H4 (cell line): ENCODE measurements around the gene ANKHD1. TPM values are rescaled to one million over a fixed set of nuclear protein-coding genes. Genes with fewer than 3 reads are reported as not detected.
A peak's percentile ranks its signal among the peaks of the same experiment; 100 is the strongest.

Source experiments
- DNase-seq: peaks from one replicate; pipeline ENCODE4 v3.0.0-alpha.2; 2015; ENCODE audit warnings: low spot score
- total RNA-seq: library from RNA; depleted of rRNA; stranded (reverse); fragments of >200 nt; shearing (Covaris generic); gene quantifications from 2 replicates; pipeline ENCODE4 v1.2.3, GENCODE V29; 2014; rRNA removed

ANKHD1 gene, protein sequence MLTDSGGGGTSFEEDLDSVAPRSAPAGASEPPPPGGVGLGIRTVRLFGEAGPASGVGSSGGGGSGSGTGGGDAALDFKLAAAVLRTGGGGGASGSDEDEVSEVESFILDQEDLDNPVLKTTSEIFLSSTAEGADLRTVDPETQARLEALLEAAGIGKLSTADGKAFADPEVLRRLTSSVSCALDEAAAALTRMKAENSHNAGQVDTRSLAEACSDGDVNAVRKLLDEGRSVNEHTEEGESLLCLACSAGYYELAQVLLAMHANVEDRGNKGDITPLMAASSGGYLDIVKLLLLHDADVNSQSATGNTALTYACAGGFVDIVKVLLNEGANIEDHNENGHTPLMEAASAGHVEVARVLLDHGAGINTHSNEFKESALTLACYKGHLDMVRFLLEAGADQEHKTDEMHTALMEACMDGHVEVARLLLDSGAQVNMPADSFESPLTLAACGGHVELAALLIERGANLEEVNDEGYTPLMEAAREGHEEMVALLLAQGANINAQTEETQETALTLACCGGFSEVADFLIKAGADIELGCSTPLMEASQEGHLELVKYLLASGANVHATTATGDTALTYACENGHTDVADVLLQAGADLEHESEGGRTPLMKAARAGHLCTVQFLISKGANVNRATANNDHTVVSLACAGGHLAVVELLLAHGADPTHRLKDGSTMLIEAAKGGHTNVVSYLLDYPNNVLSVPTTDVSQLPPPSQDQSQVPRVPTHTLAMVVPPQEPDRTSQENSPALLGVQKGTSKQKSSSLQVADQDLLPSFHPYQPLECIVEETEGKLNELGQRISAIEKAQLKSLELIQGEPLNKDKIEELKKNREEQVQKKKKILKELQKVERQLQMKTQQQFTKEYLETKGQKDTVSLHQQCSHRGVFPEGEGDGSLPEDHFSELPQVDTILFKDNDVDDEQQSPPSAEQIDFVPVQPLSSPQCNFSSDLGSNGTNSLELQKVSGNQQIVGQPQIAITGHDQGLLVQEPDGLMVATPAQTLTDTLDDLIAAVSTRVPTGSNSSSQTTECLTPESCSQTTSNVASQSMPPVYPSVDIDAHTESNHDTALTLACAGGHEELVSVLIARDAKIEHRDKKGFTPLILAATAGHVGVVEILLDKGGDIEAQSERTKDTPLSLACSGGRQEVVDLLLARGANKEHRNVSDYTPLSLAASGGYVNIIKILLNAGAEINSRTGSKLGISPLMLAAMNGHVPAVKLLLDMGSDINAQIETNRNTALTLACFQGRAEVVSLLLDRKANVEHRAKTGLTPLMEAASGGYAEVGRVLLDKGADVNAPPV (N-terminal part only)
- total RNA-seq: 29.7 and 35.5 TPM in 2 replicates

DNA sequence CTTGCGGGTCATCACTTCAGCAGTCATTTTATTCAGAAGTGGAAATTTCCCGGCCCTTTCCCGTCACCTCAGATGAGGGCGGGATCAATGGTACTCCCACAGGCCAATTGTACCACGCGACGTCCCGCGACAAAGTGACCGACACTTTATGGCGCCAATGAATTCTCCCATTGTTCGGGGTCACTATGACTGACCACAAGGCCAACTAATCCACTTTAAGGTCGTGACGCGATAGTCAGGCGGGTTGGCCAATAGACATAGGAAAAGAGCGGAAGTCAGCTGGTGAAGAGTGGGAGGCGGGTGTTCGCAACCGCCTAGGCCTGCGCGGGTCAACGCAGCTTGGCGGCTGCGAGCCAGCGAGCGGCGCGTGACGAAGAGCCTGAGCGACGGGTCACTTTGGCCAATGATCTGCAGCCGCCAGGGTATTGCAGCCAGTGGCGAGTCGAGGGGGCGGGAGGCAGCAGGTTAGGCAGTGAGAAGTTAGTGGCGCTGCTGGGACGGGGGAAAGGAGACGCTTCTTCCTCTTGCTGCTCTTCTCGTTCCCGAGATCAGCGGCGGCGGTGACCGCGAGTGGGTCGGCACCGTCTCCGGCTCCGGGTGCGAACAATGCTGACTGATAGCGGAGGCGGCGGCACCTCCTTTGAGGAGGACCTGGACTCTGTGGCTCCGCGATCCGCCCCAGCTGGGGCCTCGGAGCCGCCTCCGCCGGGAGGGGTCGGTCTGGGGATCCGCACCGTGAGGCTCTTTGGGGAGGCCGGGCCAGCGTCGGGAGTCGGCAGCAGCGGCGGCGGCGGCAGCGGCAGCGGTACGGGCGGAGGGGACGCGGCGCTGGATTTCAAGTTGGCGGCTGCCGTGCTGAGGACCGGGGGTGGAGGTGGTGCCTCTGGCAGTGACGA lies at the start of gene ANKHD1:
ANKHD1 (plus strand) TSS at position 472 of the 896 bp plus-strand sequence; CDS start at position 607, 135 bp downstream.
- DNase-seq: peak; percentile 100

DNA sequence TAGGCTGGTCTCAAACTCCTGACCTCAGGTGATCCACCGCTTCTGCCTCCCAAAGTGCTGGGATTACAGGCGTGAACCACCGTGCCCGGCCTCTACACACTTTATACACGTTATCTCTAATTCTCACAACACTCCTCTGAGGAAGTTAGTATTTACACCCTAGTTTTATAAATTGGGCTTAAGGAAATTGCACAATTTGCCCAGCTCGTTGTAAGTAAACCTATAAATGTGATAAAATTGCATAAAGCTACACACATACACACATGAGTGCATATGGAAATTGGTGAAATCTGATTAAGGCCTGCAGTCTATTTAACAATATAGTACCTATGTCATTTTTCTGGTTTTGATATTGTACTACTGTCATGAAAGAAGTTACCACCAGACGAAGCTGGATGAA lies 46.1 kb upstream of the ANKHD1 start:
- DNase-seq: no peak

DNA sequence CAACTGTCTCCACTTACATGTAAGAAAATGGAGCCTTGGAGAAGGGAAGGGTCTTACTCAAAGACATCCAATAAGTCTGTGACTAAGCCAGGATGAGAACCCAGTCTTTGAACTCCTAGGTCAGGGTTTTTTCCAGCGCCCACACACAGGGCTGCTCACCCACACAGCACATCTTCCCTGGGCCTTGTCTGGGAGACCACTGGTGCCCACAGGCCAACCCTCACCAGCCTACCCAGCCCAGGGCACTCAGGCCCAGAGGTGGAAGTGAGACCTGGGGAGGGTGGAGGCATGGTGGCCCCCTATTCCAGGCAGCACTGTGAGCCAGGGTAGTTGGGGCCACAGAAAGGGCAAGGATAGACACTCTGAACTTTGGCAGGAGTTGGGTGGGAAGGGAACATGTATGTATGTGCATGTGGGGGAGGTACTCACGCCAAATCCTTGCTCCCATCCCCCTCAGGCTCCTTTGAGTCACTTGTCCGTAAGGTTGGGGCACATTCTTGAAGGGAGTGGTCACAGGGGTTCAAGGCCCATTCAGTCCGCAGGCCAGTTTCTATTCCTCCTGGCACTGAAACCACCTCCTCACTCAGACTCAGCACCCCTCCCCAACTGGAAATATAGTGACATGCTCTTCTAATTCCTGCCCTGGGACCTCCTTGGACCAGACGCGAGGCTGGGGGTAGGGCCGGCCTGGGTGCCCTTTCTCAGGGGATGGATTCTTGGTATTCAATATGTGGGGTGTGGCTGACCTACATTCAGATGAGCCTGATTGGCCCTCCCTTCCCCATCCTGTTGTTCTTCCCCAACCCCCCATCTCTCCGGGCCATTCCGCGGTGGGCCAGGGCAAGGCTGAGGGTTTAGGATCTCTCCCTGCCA lies 44.5 kb upstream of the ANKHD1 start:
- DNase-seq: no peak

DNA sequence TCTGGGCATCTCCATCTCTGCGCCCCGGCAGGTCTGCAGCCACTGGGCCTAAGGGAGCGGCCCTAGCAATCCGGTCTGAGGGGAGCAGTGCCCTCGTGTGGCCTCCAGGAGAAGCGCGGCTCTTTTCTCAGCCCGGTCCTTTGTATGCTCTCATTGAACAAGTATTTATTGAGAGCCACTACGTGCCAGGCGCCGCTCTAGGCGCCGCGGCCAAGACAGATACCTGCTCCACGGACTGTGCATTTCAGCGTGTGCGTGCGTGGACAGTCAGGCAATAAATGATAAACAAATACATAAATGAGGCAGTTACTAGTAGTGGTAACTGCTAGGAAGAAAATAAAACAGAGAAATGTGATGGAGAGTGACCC lies 43.9 kb upstream of the ANKHD1 start:
- DNase-seq: peak; percentile 76

DNA sequence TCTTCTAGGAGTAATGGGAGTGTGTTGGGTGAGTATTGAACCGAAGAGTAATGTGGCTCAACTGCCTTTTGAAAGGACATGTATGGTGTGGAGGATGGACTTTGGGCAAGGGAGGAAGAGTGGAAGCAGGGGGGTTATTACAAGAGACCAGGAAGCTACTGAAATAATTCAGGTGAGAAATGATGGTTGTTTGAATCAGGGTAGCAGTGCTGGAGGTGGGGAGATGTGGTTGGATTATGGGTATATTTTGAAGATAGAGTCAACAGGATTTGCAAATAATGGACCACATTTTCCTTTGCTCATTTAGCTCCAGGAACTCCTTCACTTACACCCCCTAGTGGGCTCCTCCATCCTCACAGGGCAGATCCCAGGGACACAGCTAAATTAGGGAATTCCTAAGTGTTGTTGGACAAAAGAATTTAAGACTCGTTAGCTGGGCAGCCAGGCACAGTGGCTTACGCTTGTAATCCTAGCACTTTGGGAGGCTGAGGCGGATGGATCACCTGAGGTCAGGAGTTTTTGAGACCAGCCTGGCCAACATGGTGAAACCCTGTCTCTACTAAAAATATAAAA lies 42.8 kb upstream of the ANKHD1 start:
- no peak for DNase-seq

DNA sequence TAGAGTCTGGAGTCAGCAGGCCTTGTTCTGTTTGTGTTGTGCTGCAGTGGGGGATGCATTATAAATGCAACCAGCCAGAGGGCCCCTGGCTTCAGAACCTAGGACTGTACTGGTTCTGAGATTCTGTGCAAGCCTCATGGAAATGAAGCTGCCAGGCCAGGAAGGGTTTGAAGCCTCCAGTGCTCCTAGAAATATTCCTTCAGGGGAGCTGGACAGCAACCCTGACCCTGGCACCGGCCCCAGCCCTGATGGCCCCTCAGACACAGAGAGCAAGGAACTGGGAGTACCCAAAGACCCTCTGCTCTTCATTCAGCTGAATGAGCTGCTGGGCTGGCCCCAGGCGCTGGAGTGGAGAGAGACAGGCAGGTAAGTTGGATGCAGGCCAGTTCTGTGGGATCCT lies 41.5 kb upstream of the ANKHD1 start, which contains the start of gene SLC4A9:
SLC4A9 (plus strand) TSS at position 94 of the 400 bp plus-strand sequence; CDS start at position 137, 43 bp downstream.
- no peak for DNase-seq

DNA sequence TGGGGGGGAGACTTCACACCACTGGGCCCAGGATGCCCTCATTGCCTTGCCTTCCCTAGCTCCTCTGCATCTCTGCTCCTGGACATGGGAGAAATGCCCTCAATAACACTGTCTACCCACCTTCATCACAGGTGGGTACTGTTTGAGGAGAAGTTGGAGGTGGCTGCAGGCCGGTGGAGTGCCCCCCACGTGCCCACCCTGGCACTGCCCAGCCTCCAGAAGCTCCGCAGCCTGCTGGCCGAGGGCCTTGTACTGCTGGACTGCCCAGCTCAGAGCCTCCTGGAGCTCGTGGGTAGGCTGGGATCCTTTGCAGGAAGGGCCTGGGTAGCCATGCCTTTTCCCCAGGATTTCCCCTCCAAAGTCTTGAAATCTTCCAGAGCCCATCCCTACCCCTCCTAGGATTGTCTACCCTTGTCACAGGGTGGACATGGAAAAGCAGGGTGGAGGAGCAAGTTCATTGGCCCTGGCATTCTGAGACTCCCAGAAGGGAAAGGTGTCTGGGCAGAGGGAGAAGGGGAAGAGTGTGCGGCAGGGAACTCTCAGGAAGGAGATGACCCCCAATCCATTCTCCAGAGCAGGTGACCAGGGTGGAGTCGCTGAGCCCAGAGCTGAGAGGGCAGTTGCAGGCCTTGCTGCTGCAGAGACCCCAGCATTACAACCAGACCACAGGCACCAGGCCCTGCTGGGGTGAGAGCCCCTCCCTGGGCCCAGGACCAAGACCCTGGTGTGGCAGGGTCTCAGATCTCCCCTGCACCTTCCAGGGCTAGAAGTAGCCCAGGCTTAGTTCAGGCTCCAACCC lies 40.8 kb upstream of the ANKHD1 start:
- no peak for DNase-seq

DNA sequence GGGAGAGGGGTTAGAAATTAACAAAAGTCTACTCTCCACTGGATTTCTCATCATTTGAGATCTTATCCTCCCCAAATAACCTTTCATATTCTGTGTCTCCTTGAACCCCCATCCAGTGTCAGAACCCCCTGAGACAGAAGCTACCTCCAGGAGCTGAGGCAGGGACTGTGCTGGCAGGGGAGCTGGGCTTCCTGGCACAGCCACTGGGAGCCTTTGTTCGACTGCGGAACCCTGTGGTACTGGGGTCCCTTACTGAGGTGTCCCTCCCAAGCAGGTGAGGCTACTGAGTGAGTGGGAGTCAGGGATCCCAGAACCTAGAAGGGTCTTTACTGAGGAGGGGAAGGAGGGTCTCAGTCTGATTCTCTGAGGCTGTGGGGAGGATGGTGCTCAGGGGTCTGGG lies 39.7 kb upstream of the ANKHD1 start:
- no peak for DNase-seq

DNA sequence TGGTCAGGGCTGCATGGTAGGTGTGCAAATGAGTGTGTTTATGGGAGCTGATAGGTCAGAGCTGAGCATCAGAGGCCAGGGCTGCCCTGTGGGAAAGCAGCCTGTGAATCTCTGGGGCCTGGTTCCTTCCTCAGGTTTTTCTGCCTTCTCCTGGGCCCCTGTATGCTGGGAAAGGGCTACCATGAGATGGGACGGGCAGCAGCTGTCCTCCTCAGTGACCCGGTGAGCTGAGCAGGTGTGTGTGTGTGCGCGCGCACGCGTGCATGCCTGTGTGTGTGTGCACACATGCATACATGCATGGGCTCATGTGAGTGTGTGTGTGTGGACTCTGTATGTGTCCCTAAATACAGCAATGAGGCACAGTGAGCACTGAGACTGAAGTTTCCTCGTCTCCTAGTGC lies 39.3 kb upstream of the ANKHD1 start:
- no peak for DNase-seq

DNA sequence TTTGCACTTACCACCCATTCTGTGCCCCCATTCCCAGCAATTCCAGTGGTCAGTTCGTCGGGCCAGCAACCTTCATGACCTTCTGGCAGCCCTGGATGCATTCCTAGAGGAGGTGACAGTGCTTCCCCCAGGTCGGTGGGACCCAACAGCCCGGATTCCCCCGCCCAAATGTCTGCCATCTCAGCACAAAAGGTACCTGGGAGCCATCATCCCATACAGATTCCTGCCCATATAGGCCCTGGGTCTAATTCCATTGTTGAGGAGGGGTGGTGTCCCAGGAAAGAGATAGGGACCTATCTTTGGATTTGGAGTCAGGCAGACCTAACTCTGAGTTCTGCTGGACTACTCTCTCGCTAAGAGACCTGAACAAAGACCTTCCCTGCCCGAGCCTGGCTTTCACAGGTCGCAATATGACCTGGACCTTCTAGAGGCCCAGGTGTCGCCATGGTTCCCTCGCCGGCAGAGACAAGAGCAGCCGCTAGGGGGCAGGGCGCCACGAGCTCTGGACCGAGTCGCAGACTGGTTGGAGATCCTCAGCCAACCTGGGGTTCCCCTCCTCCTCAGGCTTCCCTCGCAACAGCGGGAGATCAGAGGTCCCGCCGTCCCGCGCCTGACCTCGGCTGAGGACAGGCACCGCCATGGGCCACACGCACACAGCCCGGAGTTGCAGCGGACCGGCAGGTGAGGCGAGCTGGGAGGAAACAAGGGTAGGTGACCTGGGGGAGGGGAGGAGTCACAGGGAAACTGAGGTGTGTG lies 38.6 kb upstream of the ANKHD1 start:
- peak; percentile 55 for DNase-seq

DNA sequence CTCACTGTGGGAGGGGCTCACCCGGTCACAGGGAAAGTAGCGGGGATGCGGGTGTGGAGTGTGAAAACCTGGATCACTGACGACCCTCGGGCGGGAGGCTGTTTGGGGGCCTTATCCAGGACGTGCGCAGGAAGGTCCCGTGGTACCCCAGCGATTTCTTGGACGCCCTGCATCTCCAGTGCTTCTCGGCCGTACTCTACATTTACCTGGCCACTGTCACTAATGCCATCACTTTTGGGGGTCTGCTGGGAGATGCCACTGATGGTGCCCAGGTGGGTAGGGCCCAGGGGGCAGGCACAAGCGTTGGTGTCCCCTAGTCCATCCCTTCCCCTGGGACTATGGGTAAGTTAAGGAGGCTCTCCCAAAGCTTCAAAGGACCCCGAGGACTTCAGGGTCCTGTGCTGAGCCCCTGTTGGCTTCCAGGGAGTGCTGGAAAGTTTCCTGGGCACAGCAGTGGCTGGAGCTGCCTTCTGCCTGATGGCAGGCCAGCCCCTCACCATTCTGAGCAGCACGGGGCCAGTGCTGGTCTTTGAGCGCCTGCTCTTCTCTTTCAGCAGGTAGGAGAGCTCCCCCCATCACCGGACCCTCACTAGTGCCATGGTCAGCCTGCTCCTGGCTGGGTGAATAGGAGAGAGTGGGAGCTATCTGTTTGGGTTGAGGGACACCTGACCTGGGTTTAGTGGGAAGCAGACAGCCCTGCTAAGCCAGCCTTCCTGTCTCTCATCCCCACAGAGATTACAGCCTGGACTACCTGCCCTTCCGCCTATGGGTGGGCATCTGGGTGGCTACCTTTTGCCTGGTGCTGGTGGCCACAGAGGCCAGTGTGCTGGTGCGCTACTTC lies 37.8 kb upstream of the ANKHD1 start:
- no peak for DNase-seq

DNA sequence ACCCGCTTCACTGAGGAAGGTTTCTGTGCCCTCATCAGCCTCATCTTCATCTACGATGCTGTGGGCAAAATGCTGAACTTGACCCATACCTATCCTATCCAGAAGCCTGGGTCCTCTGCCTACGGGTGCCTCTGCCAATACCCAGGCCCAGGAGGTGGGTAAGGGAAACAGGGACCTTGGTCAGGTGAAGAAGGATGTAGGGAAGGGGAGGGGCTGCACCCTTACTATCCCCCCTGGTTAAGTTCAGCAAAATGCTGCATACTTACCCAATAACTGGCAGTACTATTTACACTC lies 37.2 kb upstream of the ANKHD1 start:
- DNase-seq: no peak

DNA sequence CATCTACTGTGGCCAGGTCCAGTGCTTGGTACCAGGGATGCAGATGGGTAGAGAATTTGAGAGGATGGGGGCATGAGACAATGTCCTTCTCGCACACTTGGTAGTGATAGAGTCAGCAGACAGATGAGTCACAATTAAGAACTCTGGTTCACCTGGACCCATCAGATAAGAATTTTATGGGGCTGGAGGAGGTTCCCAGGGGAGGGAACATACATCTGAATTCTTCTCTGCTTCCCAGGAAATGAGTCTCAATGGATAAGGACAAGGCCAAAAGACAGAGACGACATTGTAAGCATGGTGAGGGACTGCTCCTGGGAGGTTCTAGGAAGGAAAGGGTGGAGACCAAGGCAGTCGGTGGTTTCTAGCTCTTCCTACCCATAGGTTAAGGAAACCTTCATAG lies 36.4 kb upstream of the ANKHD1 start:
- DNase-seq: no peak

DNA sequence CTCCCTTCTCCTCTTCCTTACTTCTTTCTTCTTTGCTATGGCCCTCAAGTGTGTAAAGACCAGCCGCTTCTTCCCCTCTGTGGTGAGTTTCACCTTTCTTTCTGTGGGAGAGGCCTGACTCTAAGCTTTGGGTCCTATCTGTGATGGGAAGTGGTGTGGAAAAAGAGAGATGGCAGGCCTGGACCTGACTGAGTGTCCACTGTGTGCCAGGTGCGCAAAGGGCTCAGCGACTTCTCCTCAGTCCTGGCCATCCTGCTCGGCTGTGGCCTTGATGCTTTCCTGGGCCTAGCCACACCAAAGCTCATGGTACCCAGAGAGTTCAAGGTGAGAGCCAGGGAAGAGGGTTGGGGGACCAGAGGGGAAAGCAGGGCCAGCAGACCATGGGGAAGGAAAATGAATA lies 35.7 kb upstream of the ANKHD1 start:
- DNase-seq: no peak

DNA sequence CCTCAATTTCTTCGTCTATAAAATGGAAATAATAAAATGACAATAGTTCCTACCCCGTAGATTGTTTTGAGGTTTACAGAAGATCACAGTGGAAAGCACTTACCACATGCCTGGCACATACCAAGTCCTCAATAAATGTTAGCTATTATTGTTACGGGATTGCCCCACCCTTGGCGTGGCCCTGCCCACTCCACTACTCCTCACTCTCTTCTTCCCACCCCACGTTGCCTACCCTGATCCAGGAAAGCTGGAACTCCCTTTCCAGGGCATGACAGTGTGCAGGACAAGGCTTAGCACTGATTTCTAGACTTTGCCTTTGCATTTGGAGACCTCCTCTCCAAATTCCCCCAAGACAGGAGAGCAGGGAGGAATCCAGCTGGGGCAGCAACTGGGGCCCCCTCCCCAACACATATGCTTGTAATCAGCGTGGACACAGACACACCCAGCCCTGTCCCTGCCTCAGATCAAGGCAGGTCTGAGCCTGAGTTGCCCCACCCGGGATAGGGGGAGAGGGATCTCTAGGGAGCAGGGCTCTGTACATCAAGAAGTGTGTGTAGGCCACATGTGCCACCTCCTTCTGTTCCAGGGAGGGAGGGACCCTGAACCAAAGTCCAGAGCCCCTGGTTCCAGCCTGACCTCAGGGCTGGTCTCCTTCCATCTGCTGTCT lies 34.9 kb upstream of the ANKHD1 start:
- no peak for DNase-seq

DNA sequence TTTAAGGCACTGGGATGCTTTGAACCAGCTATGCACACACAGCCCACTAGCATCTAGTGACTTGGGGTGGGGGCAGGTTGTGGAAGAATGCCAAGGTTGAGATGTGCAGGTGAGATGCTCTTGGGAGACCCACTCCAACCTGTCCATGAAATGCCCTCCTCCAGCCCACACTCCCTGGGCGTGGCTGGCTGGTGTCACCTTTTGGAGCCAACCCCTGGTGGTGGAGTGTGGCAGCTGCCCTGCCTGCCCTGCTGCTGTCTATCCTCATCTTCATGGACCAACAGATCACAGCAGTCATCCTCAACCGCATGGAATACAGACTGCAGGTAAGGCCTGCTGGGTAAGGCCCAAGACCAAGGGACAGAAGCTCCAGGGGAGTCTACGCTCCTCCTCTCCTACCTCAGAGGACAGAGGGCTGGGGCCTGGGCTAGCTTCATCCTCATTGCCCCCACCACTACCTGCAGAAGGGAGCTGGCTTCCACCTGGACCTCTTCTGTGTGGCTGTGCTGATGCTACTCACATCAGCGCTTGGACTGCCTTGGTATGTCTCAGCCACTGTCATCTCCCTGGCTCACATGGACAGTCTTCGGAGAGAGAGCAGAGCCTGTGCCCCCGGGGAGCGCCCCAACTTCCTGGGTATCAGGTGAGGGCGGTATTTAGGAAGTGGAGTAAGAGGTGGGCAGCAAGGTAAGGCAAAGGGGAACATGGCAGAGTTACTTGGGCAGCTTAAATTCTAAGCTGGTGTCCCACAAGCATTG lies 34.2 kb upstream of the ANKHD1 start:
- DNase-seq: no peak
